Measurements from ENCODE around the gene TRMT2A.
A peak's percentile ranks its signal among the peaks of the same experiment; 100 is the strongest.

DNA sequence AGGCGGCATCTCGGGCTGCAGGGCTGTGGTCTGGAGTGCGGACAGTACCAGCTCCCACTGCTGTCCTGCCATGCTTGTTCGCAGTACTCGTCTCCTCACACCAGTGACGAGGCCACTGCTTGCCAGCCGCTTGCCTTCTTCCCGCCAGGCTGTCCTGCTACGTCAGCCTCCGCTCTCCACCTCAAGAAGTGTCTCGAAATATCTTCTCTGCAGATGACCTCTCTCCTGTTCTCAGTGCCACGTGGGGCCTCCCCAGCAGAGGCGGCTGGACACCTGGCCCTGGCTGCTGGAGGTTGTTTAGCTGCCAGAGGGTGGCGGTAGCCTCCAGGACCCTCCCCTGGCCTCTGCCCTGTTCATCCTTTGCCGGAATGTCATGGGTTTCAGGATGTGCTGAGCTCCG is 36.9 kb upstream of the TRMT2A start:
- TF ChIP-seq, protein P1, sequence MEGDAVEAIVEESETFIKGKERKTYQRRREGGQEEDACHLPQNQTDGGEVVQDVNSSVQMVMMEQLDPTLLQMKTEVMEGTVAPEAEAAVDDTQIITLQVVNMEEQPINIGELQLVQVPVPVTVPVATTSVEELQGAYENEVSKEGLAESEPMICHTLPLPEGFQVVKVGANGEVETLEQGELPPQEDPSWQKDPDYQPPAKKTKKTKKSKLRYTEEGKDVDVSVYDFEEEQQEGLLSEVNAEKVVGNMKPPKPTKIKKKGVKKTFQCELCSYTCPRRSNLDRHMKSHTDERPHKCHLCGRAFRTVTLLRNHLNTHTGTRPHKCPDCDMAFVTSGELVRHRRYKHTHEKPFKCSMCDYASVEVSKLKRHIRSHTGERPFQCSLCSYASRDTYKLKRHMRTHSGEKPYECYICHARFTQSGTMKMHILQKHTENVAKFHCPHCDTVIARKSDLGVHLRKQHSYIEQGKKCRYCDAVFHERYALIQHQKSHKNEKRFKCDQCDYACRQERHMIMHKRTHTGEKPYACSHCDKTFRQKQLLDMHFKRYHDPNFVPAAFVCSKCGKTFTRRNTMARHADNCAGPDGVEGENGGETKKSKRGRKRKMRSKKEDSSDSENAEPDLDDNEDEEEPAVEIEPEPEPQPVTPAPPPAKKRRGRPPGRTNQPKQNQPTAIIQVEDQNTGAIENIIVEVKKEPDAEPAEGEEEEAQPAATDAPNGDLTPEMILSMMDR (IDR thresholded peaks at IDR 0.05) = peak; percentile 44
- TF ChIP-seq EZH2phosphoT487 (IDR thresholded peaks at IDR 0.05) = no peak
